Stimulated activated CD8-positive, alpha-beta memory T cell treated with anti-CD3 and anti-CD28 coated beads, Interleukin-2, amount 100 ng/mL, for 48 hours (primary cell): ENCODE results near the gene NLE1.

ENCODE experiments used
- DNase-seq, 2 donors: peaks; one replicate each; pipeline ENCODE4 v3.0.0-alpha.2; 2020; ENCODE audit warnings: low read depth in 2 of 2

Gene NLE1

GRCh38 chr17:35087731-35088355 lies 54.3 kb downstream of the NLE1 start:
- no peak for DNase-seq

DNA sequence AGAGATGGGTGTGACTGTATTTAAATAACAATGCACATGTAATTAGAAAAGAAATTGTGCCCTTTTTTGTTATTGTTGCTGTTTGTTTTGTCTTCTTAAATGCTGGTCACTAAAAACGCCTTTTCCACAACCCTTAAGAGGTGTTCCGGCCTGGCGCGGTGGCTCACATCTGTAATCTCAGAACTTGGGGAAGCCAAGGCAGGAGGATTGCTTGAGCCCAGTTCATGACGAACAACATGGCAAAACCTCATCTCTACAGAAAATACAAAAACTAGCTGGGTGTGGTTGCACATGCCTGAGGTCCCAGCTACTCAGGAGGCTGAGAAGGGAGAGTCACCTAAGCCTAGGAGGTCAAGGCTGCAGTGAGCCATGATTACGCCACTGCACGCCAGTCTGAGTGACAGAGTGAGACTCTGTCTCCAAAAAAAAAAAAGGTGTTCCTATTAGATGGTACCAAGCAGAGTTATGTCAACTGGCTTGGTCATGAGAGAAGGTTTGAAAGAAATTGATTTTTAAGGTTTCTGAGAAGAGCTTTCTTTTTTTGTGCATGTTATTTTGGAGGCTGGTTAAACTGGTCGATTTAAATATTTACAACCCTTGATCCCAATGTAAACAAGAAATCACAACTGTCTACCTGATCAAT lies 55.1 kb downstream of the NLE1 start:
- no peak for DNase-seq

GRCh38 chr17:35086164-35086563 lies 55.9 kb downstream of the NLE1 start:
- no peak for DNase-seq

DNA sequence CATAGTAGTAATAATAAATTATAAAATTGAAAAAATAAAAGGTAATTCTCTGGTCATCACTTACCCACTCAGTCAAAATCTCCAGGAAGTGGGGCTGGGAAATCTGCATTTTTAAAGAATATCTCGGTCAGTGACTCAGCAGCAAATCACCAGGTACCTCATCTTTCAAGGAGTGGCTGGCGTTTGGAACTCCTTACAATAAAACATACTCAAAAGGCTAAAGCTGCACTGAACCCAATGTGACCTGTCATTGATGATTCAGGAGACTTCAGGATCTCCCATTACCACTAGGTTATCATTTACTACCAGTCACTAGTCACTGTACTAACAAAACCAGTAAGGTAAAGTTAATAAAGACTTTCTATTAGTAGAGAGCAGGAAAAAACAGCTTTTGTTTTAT lies 57.1 kb downstream of the NLE1 start:
- DNase-seq: no peak

- no peak for DNase-seq
Observed at GRCh38 chr17:35083071-35083470, 59.0 kb downstream of the NLE1 start.

DNA sequence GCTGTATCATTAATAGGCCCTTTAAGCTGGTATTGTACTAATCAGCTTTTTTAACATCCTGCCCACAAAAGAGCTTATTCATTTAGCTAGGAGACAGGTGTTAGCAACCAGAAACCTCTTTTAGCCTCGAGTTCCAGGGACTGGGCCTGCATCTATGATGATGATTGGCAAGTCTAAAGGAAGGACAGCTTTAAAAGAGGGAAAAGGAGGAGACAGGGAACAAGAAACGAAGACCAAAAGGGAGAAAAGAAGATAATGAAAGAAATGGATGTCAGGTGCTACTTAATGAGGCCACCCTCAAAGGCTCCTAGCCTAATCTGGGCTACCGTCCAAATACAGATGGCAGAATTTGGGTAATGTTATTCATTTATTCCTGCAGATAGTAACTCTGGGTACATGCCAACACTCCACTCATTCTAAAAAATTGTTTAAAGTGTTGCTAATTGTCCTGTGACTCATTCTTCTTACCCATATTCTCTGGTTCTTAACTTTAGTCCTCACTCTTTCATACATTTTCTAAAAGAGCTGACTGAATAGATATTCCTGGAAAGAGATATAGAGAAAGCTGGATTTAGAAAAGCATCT lies 59.9 kb downstream of the NLE1 start:
- no peak for DNase-seq

DNA sequence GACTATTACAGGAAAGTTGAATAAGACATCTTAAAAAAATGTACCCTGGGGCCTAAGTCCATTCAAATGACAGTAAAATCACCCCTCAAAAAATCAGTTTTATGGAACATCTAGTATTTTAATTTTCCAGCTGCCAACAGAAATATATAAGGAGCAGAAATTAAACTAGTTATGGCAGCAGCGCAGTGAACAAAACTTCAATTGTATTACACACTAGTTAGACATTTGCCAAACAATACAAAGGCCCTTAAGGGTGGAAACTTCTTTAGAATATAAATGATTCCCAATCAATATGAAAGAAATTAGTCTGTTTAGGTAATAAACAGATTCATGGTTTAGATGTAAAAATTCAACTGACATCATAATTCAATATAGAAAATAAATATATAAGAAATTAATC lies 60.5 kb downstream of the NLE1 start:
- DNase-seq: no peak

DNA sequence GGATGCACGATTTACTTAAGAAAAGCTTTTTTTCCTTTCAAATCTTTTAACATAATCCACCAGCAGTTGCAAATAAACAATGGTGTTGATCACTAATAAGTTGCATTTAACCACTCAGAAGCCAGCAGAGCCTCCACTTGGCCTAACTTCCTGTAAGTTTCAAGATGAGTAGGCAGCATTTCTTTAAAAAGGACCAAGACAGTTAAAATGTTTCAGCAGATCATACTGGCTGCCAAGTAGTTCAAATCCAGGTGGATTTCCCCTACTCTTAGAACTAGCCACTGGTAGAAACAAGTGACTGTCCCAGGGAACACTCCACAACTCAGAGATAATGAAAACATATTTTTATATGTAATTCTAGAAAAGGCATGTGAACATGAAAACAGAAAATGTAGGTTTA lies 61.6 kb downstream of the NLE1 start:
- DNase-seq: no peak

GRCh38 chr17:35079547-35080423 lies 62.3 kb downstream of the NLE1 start:
- DNase-seq: no peak
